HL-60 (cell line): ENCODE data around the gene RAC2.

Experiments
- GABPA ChIP-seq: IDR thresholded peaks from 2 replicates; pipeline ENCODE4 v1.6.1; 2012; ENCODE audit warnings: low read depth
- POLR2AphosphoS5 ChIP-seq: IDR thresholded peaks from 2 replicates; pipeline ENCODE4 v1.6.1; 2012; ENCODE audit warnings: low read depth
- SPI1 ChIP-seq: IDR thresholded peaks from 2 replicates; pipeline ENCODE4 v1.6.1; 2012; ENCODE audit warnings: low read depth, mild to moderate bottlenecking, borderline replicate concordance
- TF ChIP-seq, protein P1 (sequence below): IDR thresholded peaks from one replicate; pipeline ENCODE4 v1.5.1; 2011; ENCODE audit warnings: low read length, control low read depth, inconsistent platforms; ENCODE audit not compliant: insufficient read depth
- TF ChIP-seq, protein P2 (sequence below): IDR thresholded peaks from 2 replicates; pipeline ENCODE4 v1.6.1; 2012; ENCODE audit warnings: low read depth; ENCODE audit not compliant: insufficient replicate concordance

- TF ChIP-seq, protein P1, sequence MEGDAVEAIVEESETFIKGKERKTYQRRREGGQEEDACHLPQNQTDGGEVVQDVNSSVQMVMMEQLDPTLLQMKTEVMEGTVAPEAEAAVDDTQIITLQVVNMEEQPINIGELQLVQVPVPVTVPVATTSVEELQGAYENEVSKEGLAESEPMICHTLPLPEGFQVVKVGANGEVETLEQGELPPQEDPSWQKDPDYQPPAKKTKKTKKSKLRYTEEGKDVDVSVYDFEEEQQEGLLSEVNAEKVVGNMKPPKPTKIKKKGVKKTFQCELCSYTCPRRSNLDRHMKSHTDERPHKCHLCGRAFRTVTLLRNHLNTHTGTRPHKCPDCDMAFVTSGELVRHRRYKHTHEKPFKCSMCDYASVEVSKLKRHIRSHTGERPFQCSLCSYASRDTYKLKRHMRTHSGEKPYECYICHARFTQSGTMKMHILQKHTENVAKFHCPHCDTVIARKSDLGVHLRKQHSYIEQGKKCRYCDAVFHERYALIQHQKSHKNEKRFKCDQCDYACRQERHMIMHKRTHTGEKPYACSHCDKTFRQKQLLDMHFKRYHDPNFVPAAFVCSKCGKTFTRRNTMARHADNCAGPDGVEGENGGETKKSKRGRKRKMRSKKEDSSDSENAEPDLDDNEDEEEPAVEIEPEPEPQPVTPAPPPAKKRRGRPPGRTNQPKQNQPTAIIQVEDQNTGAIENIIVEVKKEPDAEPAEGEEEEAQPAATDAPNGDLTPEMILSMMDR = no peak
- no peak for TF ChIP-seq POLR2AphosphoS5
- TF ChIP-seq, protein P2, sequence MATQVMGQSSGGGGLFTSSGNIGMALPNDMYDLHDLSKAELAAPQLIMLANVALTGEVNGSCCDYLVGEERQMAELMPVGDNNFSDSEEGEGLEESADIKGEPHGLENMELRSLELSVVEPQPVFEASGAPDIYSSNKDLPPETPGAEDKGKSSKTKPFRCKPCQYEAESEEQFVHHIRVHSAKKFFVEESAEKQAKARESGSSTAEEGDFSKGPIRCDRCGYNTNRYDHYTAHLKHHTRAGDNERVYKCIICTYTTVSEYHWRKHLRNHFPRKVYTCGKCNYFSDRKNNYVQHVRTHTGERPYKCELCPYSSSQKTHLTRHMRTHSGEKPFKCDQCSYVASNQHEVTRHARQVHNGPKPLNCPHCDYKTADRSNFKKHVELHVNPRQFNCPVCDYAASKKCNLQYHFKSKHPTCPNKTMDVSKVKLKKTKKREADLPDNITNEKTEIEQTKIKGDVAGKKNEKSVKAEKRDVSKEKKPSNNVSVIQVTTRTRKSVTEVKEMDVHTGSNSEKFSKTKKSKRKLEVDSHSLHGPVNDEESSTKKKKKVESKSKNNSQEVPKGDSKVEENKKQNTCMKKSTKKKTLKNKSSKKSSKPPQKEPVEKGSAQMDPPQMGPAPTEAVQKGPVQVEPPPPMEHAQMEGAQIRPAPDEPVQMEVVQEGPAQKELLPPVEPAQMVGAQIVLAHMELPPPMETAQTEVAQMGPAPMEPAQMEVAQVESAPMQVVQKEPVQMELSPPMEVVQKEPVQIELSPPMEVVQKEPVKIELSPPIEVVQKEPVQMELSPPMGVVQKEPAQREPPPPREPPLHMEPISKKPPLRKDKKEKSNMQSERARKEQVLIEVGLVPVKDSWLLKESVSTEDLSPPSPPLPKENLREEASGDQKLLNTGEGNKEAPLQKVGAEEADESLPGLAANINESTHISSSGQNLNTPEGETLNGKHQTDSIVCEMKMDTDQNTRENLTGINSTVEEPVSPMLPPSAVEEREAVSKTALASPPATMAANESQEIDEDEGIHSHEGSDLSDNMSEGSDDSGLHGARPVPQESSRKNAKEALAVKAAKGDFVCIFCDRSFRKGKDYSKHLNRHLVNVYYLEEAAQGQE = no peak
- no peak for TF ChIP-seq SPI1
- TF ChIP-seq GABPA = no peak
Measured at GRCh38 chr22:37288521-37288920, 44.5 kb upstream of the RAC2 start.
